Esophagus muscularis mucosa (tissue), 4 donors: Measurements from ENCODE around the gene ADRA1B. TPM values are rescaled to one million over a fixed set of nuclear protein-coding genes. Genes with fewer than 3 reads are reported as not detected.
A peak's percentile ranks its signal among the peaks of the same experiment; 100 is the strongest.
"Not testable (repeated sequence)": the region's sequence is repeated elsewhere in the genome, so short reads cannot be mapped to it uniquely, and the experiment has no call there.

ENCODE experiments used
- DNase-seq: peaks from one replicate; pipeline ENCODE4 v3.0.0-alpha.2; 2017; ENCODE audit errors: extremely low spot score
- H3K27ac ChIP-seq, 4 donors: fragments of 200-600 bp; sonication (generic); replicated peaks in 1 of 4; 1 replicate in 3 of 4; 2 replicates in 1 of 4; pipeline ENCODE4 v1.5.1; 2016 to 2019; ENCODE audit warnings: mild to moderate bottlenecking in 1 of 4
- H3K27me3 ChIP-seq, 4 donors: fragments of 200-600 bp; sonication (generic); one replicate each; pipeline versions ENCODE4 v1.5.1 to v1.6.0; 2016 to 2019
- H3K36me3 ChIP-seq, 4 donors: fragments of 200-600 bp; sonication (generic); one replicate each; pipeline ENCODE4 v1.5.1; 2016 to 2019
- H3K4me1 ChIP-seq, 4 donors: fragments of 200-600 bp; sonication (generic); one replicate each; pipeline ENCODE4 v1.5.1; 2016 to 2019
- H3K4me3 ChIP-seq, 4 donors: fragments of 200-600 bp; sonication (generic); 1 replicate in 2 of 4; 2 replicates in 2 of 4; pipeline ENCODE4 v1.5.1; 2016 to 2019; ENCODE audit warnings: mild to moderate bottlenecking in 4 of 4, moderate library complexity in 1 of 4
- H3K9me3 ChIP-seq, 4 donors: fragments of 200-600 bp; sonication (generic); 1 replicate in 3 of 4; 2 replicates in 1 of 4; pipeline ENCODE4 v1.5.1; 2016 to 2019
- EP300 ChIP-seq: sonication (generic); formaldehyde crosslinking; IDR thresholded peaks from one replicate; pipeline ENCODE4 v1.6.1; 2017; ENCODE audit warnings: antibody characterized with exemption
- POLR2A ChIP-seq: fragments of 450-650 bp; IDR thresholded peaks from one replicate; pipeline ENCODE4 v1.6.1; 2017; ENCODE audit warnings: antibody characterized with exemption, moderate library complexity, mild to moderate bottlenecking, low read depth
- POLR2AphosphoS5 ChIP-seq, 2 donors: sonication (generic); formaldehyde crosslinking; IDR thresholded peaks; one replicate each; pipeline ENCODE4 v1.6.1; 2017; ENCODE audit warnings: antibody characterized with exemption in 2 of 2
- WGBS: methylation state at CpG from one replicate; pipeline ENCODE4 v1.1.5; 2018; 5-methylcytosine and 5-hydroxymethylcytosine counted together
- intact Hi-C: fragments of 100-400 bp; cut with DNase I; formaldehyde crosslinking; loops from one replicate; pipeline ENCODE4 v1.15.1; 2023
- total RNA-seq, 4 donors: library from RNA; depleted of rRNA; stranded (reverse); fragments of >200 nt; gene quantifications; one replicate each; pipeline versions ENCODE4 v1.1.0 to v1.2.1, GENCODE V29; 2016
- TF ChIP-seq, protein P1 (sequence below), 3 experiments: fragments of 200-600 bp in 2 of 3; fragments of 450-650 bp in 1 of 3; sonication (generic) in 2 of 3; IDR thresholded peaks; one replicate each; pipeline ENCODE4 v1.5.1; 2017 to 2019; ENCODE audit warnings: antibody characterized with exemption in 3 of 3, mild to moderate bottlenecking in 2 of 3, moderate library complexity in 1 of 3

The ADRA1B gene
- total RNA-seq, 4 donors from 2014 or later: 1.7 to 3.2 (median 2.6) TPM

GRCh38 chr5:159963935-159964334 lies 47.7 kb downstream of the ADRA1B start:
- Histone ChIP-seq H3K36me3 (no peaks in the 10 kb centered on the region), H3K4me3 (no peak overlapping the region), H3K4me1 (no peaks in the 10 kb centered on the region), H3K27me3 (peaks cover 0 to 32% (median 0%) of the 10 kb centered on the region in 4 donors), H3K27ac (no peak overlapping the region), H3K9me3 (no peaks in the 10 kb centered on the region)
- 82% methylated on average over 6 of the region's 6 CpGs for WGBS
- intact Hi-C loops: no loop called here
- DNase-seq: no peak
- no peak for TF ChIP-seq POLR2A
- TF ChIP-seq POLR2AphosphoS5 (IDR thresholded peaks at IDR 0.05): no peak
- TF ChIP-seq, protein P1, sequence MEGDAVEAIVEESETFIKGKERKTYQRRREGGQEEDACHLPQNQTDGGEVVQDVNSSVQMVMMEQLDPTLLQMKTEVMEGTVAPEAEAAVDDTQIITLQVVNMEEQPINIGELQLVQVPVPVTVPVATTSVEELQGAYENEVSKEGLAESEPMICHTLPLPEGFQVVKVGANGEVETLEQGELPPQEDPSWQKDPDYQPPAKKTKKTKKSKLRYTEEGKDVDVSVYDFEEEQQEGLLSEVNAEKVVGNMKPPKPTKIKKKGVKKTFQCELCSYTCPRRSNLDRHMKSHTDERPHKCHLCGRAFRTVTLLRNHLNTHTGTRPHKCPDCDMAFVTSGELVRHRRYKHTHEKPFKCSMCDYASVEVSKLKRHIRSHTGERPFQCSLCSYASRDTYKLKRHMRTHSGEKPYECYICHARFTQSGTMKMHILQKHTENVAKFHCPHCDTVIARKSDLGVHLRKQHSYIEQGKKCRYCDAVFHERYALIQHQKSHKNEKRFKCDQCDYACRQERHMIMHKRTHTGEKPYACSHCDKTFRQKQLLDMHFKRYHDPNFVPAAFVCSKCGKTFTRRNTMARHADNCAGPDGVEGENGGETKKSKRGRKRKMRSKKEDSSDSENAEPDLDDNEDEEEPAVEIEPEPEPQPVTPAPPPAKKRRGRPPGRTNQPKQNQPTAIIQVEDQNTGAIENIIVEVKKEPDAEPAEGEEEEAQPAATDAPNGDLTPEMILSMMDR (IDR thresholded peaks at IDR 0.05): no peak

DNA sequence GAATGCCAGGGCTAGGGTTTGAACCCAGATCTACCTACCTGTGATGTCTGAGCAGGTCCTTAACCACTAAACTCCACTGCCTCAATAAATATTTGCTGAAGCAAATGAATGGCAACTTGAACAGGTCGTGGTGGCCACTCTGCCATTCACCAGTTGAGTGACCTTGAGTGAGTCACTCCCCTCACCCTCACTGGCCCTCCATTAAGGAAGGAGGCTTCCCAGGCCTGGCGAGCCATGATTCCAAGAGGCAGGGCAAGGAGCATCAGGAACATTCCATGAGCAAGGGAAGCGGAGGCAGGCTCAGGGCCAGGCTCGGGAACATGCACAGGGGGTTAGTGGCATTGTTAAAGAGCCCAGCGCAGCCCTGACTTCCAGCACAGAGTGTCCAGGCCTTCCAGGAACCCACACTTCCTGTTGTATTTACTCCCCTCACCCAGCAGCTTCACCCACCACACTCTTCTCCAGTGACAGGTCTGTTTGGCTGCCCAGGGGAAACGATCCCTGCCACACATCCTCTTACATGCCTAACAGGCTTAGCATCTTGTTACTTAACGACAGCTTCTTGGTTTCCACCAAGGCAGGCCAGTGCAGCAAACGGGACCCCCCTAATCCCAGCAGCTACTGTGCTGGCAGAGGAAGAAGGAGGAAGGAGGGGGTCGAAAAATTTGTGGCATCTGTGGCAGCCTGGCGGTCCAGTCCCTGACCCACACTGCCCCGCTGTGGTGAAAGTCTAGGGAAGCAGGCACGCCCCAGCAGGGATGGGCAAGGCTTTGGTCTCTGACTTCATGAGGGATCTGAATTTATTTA lies 49.0 kb downstream of the ADRA1B start:
- H3K9me3 ChIP-seq: no peaks in the 10 kb centered on the region

GRCh38 chr5:159965838-159966128 lies 49.5 kb downstream of the ADRA1B start:
- H3K27ac ChIP-seq, H3K36me3 ChIP-seq, DNase-seq, H3K4me1 ChIP-seq, H3K9me3 ChIP-seq, intact Hi-C loops, H3K4me3 ChIP-seq: not testable (repeated sequence)
- WGBS: 78% methylated on average over 4 of the region's 4 CpGs
- peaks cover 0 to 45% (median 0%) of the 10 kb centered on the region in 4 donors for H3K27me3 ChIP-seq

More for the DNA sequence above, 49.0 kb downstream of the ADRA1B start:
- Histone ChIP-seq H3K27ac (no peak overlapping the region), H3K36me3 (no peaks in the 10 kb centered on the region), H3K27me3 (peaks cover 0 to 40% (median 0%) of the 10 kb centered on the region in 4 donors), H3K4me3 (no peak overlapping the region), H3K4me1 (no peaks in the 10 kb centered on the region)
- TF ChIP-seq, protein P1 (IDR thresholded peaks at IDR 0.05): peak in 2 of 3 experiments; percentile 12 to 40
- TF ChIP-seq EP300: no peak
- intact Hi-C loops: no loop called here
- 36% methylated on average over 12 of the region's 12 CpGs for WGBS
- no peak for DNase-seq

GRCh38 chr5:159969966-159970365 lies 53.7 kb downstream of the ADRA1B start:
- no peak overlapping the region for H3K27ac ChIP-seq
- intact Hi-C loops: no loop called here
- H3K36me3 ChIP-seq: no peaks in the 10 kb centered on the region
- DNase-seq: no peak
- no peaks in the 10 kb centered on the region for H3K9me3 ChIP-seq
- H3K4me1 ChIP-seq: peaks cover 1 to 14% (median 11%) of the 10 kb centered on the region in 4 donors
- TF ChIP-seq POLR2A (no peak), POLR2AphosphoS5 (IDR thresholded peaks at IDR 0.05) (no peak), EP300 (no peak)
- TF ChIP-seq, protein P1 (IDR thresholded peaks at IDR 0.05): no peak
- H3K4me3 ChIP-seq: no peak overlapping the region
- peaks cover 0 to 85% (median 6%) of the 10 kb centered on the region in 4 donors for H3K27me3 ChIP-seq

GRCh38 chr5:159971038-159971437 lies 54.8 kb downstream of the ADRA1B start:
- no peak overlapping the region for H3K27ac ChIP-seq
- intact Hi-C loops: no loop called here
- peaks cover 0 to 84% (median 6%) of the 10 kb centered on the region in 4 donors for H3K27me3 ChIP-seq
- 82% methylated on average over 4 of the region's 4 CpGs for WGBS
- H3K9me3 ChIP-seq: no peaks in the 10 kb centered on the region
- no peak for DNase-seq
- no peak for TF ChIP-seq POLR2AphosphoS5 (IDR thresholded peaks at IDR 0.05)
- no peak for TF ChIP-seq POLR2A
- TF ChIP-seq, protein P1 (IDR thresholded peaks at IDR 0.05): no peak
- no peak for TF ChIP-seq EP300
- no peaks in the 10 kb centered on the region for H3K36me3 ChIP-seq
- H3K4me3 ChIP-seq: no peak overlapping the region
- peaks cover 3 to 14% (median 11%) of the 10 kb centered on the region in 4 donors for H3K4me1 ChIP-seq
